Central memory CD4-positive, alpha-beta T cell (primary cell): ENCODE measurements around the gene CDK7.
"Not testable (repeated sequence)": the region's sequence is repeated elsewhere in the genome, so short reads cannot be mapped to it uniquely, and the experiment has no call there.

Experiments used
- DNase-seq: peaks from one replicate; pipeline ENCODE4 v3.0.0; 2022

Gene CDK7

GRCh38 chr5:69237877-69238276, 3.2 kb downstream of the CDK7 start:
- DNase-seq, result no peak

GRCh38 chr5:69238760-69239251, 4.1 kb downstream of the CDK7 start:
- DNase-seq, result no peak

GRCh38 chr5:69242215-69242927, 7.7 kb downstream of the CDK7 start:
- DNase-seq, result no peak

GRCh38 chr5:69245031-69245430, 10.3 kb downstream of the CDK7 start:
- no peak for DNase-seq

- no peak for DNase-seq
Measured at GRCh38 chr5:69248019-69248418, 13.3 kb downstream of the CDK7 start.

- DNase-seq, result no peak
Measured at GRCh38 chr5:69250593-69250992, 15.9 kb downstream of the CDK7 start.

- DNase-seq, result no peak
Measured at GRCh38 chr5:69252437-69252836, 17.8 kb downstream of the CDK7 start.

- DNase-seq, result not testable (repeated sequence)
Measured at GRCh38 chr5:69255940-69256339, 21.3 kb downstream of the CDK7 start.

- DNase-seq, result no peak
Measured at GRCh38 chr5:69257577-69257976, 22.9 kb downstream of the CDK7 start.

- DNase-seq, result no peak
Measured at GRCh38 chr5:69261034-69261433, 26.3 kb downstream of the CDK7 start.

GRCh38 chr5:69265931-69266330, 31.2 kb downstream of the CDK7 start:
- DNase-seq, result no peak

GRCh38 chr5:69268899-69269298, 34.2 kb downstream of the CDK7 start:
- no peak for DNase-seq

GRCh38 chr5:69270840-69271239, 36.2 kb downstream of the CDK7 start:
- no peak for DNase-seq

GRCh38 chr5:69271376-69271775, 36.7 kb downstream of the CDK7 start:
- no peak for DNase-seq

GRCh38 chr5:69275563-69275962, 40.9 kb downstream of the CDK7 start:
- DNase-seq, result no peak

GRCh38 chr5:69276422-69277174, 41.9 kb downstream of the CDK7 start:
- no peak for DNase-seq

- DNase-seq, result no peak
Measured at GRCh38 chr5:69279517-69279916, 44.8 kb downstream of the CDK7 start.

- DNase-seq, result no peak
Measured at GRCh38 chr5:69281114-69281513, 46.4 kb downstream of the CDK7 start.

GRCh38 chr5:69284203-69284602, 49.5 kb downstream of the CDK7 start:
- DNase-seq, result no peak

- no peak for DNase-seq
Measured at GRCh38 chr5:69285448-69286116, 50.9 kb downstream of the CDK7 start.

GRCh38 chr5:69288069-69288468, 53.4 kb downstream of the CDK7 start:
- no peak for DNase-seq

- DNase-seq, result no peak
Measured at GRCh38 chr5:69288688-69289087, 54.0 kb downstream of the CDK7 start.

- no peak for DNase-seq
Measured at GRCh38 chr5:69292306-69292705, 57.6 kb downstream of the CDK7 start.

- DNase-seq, result no peak
Measured at GRCh38 chr5:69293882-69294281, 59.2 kb downstream of the CDK7 start.
